ENCODE data around the gene NFASC.

NFASC gene

DNA sequence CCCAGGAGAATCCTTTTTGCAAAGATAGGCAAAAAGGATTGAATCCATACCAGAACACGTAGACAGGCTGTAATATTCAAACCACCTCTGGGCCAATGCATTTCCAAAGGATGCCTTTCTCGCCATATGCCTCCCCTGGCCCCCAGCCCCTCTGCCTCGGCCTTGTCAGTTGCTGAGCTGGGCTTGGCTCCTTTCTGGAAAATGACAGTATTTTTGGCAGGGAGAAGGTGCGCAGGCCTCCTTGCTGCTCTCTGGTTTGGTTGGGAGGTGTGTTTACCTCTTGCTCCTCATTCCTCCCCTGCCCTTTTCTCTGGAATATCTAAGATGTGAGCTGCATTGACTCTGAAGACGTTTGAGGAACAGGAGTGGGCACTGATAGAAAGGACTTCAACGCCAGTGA is 146.3 kb downstream of the NFASC start:
- DNase-seq (ENCODE audit: low read depth in 2 of 2), result no peak
- no peak for TF ChIP-seq CTCF (IDR thresholded peaks at IDR 0.05; ENCODE audit: low read depth, low read length)

DNA sequence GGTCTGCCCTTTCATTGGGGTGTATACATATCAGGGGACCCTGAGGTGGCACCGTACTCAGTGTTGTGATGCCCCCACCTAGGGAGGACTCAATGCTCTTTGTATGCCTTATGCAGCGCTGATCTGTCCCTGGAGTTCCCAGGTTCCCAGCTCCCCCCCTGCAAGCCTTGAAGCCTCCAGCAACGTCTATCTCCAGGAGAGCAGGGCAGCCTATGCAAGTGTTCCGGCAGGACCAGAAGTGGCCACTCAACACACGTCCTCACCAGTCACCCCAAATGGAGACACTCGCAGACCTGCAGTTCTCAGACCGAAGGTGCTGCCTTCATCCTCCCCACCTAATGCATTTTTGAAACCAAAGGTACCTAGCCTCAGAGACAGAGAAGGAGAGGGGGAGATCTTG is 147.1 kb downstream of the NFASC start:
- H3K4me3 ChIP-seq (replicated peaks in 1 of 2; ENCODE audit: low read depth in 2 of 2, low read length in 2 of 2), result no peak overlapping the region
- DNase-seq (ENCODE audit: low read depth in 2 of 2), result no peak
- no peak for TF ChIP-seq CTCF (IDR thresholded peaks at IDR 0.05; ENCODE audit: low read depth, low read length)

More for the DNA sequence above, 146.3 kb downstream of the NFASC start:
- no peak overlapping the region for H3K4me3 ChIP-seq (replicated peaks in 1 of 2; ENCODE audit: low read depth in 2 of 2, low read length in 2 of 2)

DNA sequence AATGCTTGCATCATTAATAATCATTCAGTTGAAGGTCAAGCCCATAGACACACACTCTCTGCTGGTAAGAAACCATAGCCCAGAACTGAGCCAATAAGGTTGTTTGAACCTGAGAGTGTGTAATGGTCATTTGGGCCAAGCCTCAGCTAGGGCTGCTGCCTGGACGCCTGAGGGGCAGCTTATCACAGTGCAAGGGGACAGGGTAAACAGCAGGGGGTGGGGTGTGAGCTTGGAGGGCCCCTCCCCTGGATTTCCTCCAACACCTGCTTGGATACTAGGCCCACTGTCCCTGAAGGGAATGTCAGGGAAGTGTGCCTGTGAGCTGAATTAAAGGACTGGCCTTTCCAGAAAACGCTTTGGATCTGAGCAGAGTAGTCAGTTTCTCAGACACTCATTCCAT is 147.7 kb downstream of the NFASC start:
- no peak for DNase-seq (ENCODE audit: low read depth in 2 of 2)
- no peak for TF ChIP-seq CTCF (IDR thresholded peaks at IDR 0.05; ENCODE audit: low read depth, low read length)
- no peak overlapping the region for H3K4me3 ChIP-seq (replicated peaks in 1 of 2; ENCODE audit: low read depth in 2 of 2, low read length in 2 of 2)

DNA sequence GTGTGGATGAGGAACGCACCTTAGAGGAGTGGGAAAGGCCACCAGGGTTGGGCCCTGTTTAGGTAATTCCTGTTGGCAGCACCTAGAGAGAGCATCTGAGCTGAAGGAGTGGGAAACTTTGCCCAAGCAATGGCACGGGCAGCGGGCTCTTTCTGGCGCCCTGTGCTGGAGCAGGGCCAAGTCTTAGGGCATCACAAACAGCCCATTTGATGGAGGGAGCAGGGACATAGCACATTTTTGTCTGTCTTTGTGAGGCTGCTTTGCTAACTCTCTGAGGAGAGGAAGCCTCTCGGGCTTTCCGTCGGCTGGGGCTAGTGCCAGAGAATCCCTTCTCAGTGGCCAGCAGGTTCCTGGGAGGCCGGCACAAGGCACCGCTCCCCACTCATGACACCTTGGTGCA is 149.8 kb downstream of the NFASC start:
- TF ChIP-seq CTCF (IDR thresholded peaks at IDR 0.05; ENCODE audit: low read depth, low read length), result no peak
- no peak for DNase-seq (ENCODE audit: low read depth in 2 of 2)
- no peak overlapping the region for H3K4me3 ChIP-seq (replicated peaks in 1 of 2; ENCODE audit: low read depth in 2 of 2, low read length in 2 of 2)

DNA sequence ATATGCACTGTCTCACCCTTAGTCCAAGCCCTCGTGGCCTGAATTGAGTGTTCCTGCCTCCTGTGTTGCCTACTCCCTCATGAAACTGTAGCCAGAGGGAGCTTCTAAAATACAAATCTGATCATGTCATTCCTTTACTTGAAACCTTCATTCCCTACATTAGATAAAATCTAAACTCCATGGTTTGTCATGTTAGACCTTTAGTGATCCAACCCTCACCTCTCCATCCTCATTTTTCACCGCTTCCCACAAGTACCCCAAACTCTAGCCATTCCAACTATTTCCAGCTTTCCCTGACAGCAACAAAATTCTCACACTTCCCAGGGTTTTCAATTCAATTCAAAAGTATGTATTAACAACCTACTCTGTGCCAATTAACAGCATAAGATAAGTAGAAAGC is 154.0 kb downstream of the NFASC start:
- no peak overlapping the region for H3K4me3 ChIP-seq (replicated peaks in 1 of 2; ENCODE audit: low read depth in 2 of 2, low read length in 2 of 2)
- DNase-seq (ENCODE audit: low read depth in 2 of 2), result no peak
- no peak for TF ChIP-seq CTCF (IDR thresholded peaks at IDR 0.05; ENCODE audit: low read depth, low read length)

- DNase-seq (ENCODE audit: low read depth in 2 of 2), result no peak
- no peak for TF ChIP-seq CTCF (IDR thresholded peaks at IDR 0.05; ENCODE audit: low read depth, low read length)
Measured at GRCh38 chr1:205025239-205025638, 154.6 kb downstream of the NFASC start.

GRCh38 chr1:205026181-205026580 is 155.5 kb downstream of the NFASC start:
- no peak overlapping the region for H3K4me3 ChIP-seq (replicated peaks in 1 of 2; ENCODE audit: low read depth in 2 of 2, low read length in 2 of 2)
- TF ChIP-seq CTCF (IDR thresholded peaks at IDR 0.05; ENCODE audit: low read depth, low read length), result no peak
- DNase-seq (ENCODE audit: low read depth in 2 of 2), result no peak

More at GRCh38 chr1:205025239-205025638, 154.6 kb downstream of the NFASC start:
- H3K4me3 ChIP-seq (replicated peaks in 1 of 2; ENCODE audit: low read depth in 2 of 2, low read length in 2 of 2), result no peak overlapping the region
